ENCODE data around the gene NME5. TPM values are rescaled to one million over a fixed set of nuclear protein-coding genes. Genes with fewer than 3 reads are reported as not detected.

Gene NME5
- total and polyA plus RNA-seq, 9 of the 15 experiments (the other 6 are each of a cell fraction or from before 2014, with no cell fraction given): not detected

DNA sequence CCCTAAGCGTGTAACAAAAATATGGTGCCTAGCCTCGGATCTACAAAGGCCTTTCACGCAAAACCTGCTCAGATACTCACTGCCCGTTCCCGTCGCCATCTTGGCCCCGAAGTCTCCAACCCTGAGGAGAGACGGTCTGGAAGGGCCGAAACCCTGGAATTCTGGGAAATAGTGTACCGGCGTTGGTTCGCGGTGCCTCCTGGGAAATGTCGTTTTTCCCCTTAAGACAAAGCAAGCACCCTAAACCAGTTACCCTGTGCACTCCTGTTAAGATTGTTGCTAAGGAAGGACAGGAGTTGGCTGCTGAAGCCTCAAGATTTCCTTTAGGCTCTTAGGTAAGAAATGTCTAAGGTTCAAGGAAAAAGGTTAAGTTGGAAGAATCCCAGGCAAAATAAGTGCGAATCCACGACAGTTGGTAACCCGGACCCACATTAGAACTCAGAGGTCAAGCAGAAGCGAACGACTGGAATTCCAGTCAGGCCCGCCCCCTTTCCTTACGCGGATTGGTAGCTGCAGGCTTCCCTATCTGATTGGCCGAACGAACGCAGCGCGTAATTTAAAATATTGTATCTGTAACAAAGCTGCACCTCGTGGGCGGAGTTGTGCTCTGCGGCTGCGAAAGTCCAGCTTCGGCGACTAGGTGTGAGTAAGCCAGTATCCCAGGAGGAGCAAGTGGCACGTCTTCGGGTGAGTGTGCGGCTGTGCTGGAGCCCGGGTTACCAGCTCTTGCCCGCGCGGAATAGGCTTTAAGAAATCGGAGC lies 39.5 kb upstream of the NME5 start, which contains the start of the genes BRD8 and KIF20A (continued):
- peak; percentile 29 for TF ChIP-seq PRDM10 (IDR thresholded peaks at IDR 0.05; ENCODE audit: partially characterized antibody)
- TF ChIP-seq PBX2 (CRISPR knock-in tag; IDR thresholded peaks at IDR 0.05; ENCODE audit: low read depth): no peak
- no peak for TF ChIP-seq PBX2 (tag; conservative IDR thresholded peaks at IDR 0.05; ENCODE audit: low read depth)
- TF ChIP-seq KDM4B (IDR thresholded peaks at IDR 0.05; ENCODE audit: borderline replicate concordance in 2 of 2, low read depth in 1 of 2): no peak
- 0 out of 2 replicates have a peak, but pooled peaks have one; percentile 6 for TF ChIP-seq ZSCAN32 (CRISPR knock-in tag; IDR thresholded peaks at IDR 0.05)
- peak; percentile 37 for TF ChIP-seq GTF2B (IDR thresholded peaks at IDR 0.05; ENCODE audit: extremely low read depth, insufficient read length)
- no peak for TF ChIP-seq PHF21A (IDR thresholded peaks at IDR 0.05; ENCODE audit: borderline replicate concordance, low read depth)
- TF ChIP-seq PCBP1 (IDR thresholded peaks at IDR 0.05; ENCODE audit: low read depth, low read length, poor library complexity, severe bottlenecking): no peak
- peak; percentile 79 for TF ChIP-seq BRD9 (IDR thresholded peaks at IDR 0.05; ENCODE audit: low read depth, partially characterized antibody)
- TF ChIP-seq EGR1 (conservative IDR thresholded peaks at IDR 0.05): peak; percentile 83
- no peak for TF ChIP-seq NR3C1 (CRISPR knock-in tag; IDR thresholded peaks at IDR 0.05)
- TF ChIP-seq FOXJ2 (tag; IDR thresholded peaks at IDR 0.05): peak; percentile 59; the same call in 1 of the 2 replicates
- TF ChIP-seq NR1H2 (CRISPR knock-in tag; IDR thresholded peaks at IDR 0.05): no peak; the same call in 1 of the 2 replicates
- TF ChIP-seq NCOA6 (IDR thresholded peaks at IDR 0.05): no peak
- TF ChIP-seq IFI16 (CRISPR knock-in tag; IDR thresholded peaks at IDR 0.05): no peak
- no peak for TF ChIP-seq ZNF445 (CRISPR knock-in tag; IDR thresholded peaks at IDR 0.05; ENCODE audit: low read depth)
- TF ChIP-seq FOXK2 (conservative IDR thresholded peaks at IDR 0.05 in 1 of 2, IDR thresholded peaks at IDR 0.05 in 1 of 2; ENCODE audit: low read depth in 2 of 2): peak; percentile 80 to 81
- TF ChIP-seq, protein P1, sequence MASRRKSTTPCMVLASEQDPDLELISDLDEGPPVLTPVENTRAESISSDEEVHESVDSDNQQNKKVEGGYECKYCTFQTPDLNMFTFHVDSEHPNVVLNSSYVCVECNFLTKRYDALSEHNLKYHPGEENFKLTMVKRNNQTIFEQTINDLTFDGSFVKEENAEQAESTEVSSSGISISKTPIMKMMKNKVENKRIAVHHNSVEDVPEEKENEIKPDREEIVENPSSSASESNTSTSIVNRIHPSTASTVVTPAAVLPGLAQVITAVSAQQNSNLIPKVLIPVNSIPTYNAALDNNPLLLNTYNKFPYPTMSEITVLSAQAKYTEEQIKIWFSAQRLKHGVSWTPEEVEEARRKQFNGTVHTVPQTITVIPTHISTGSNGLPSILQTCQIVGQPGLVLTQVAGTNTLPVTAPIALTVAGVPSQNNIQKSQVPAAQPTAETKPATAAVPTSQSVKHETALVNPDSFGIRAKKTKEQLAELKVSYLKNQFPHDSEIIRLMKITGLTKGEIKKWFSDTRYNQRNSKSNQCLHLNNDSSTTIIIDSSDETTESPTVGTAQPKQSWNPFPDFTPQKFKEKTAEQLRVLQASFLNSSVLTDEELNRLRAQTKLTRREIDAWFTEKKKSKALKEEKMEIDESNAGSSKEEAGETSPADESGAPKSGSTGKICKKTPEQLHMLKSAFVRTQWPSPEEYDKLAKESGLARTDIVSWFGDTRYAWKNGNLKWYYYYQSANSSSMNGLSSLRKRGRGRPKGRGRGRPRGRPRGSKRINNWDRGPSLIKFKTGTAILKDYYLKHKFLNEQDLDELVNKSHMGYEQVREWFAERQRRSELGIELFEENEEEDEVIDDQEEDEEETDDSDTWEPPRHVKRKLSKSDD (conservative IDR thresholded peaks at IDR 0.05; ENCODE audit: low read length): no peak; the same call in 1 of the 2 replicates
